Astrocyte (in vitro differentiated cells and primary cell): ENCODE measurements around the gene AZU1. TPM values are rescaled to one million over a fixed set of nuclear protein-coding genes. Genes with fewer than 3 reads are reported as not detected.

Experiments used
- DNase-seq: peaks from one replicate; pipeline ENCODE4 v3.0.0-alpha.2; 2010; ENCODE audit warnings: low read depth
- FAIRE-seq: peaks from 2 replicates; lab custom pipeline; 2011; peaks lifted over from hg19 to GRCh38; lab: Jason Lieb, UNC
- H2AFZ ChIP-seq: 2 replicates; pipeline ENCODE4 v1.6.0; 2012; ENCODE audit warnings: low read depth, low read length, inconsistent platforms
- H3K27ac ChIP-seq: 2 replicates; pipeline ENCODE4 v1.5.1; 2011; ENCODE audit warnings: low read depth, low read length, inconsistent platforms
- H3K27me3 ChIP-seq: 2 replicates; pipeline ENCODE4 v1.6.0; 2011; ENCODE audit warnings: low read length, inconsistent platforms; ENCODE audit not compliant: insufficient read depth
- H3K36me3 ChIP-seq: 2 replicates; pipeline ENCODE4 v1.5.1; 2011; ENCODE audit warnings: low read length, inconsistent platforms; ENCODE audit not compliant: insufficient read depth
- H3K4me1 ChIP-seq: 2 replicates; pipeline ENCODE4 v1.5.1; 2011; ENCODE audit warnings: low read length, inconsistent platforms; ENCODE audit not compliant: insufficient read depth
- H3K4me2 ChIP-seq: 2 replicates; pipeline ENCODE4 v1.6.0; 2012; ENCODE audit warnings: low read length, inconsistent platforms
- H3K4me3 ChIP-seq: 2 replicates; pipeline ENCODE4 v1.5.1; 2011; ENCODE audit warnings: low read depth, mild to moderate bottlenecking, low read length, inconsistent platforms; ENCODE audit not compliant: insufficient read depth
- H3K79me2 ChIP-seq: 2 replicates; pipeline ENCODE4 v1.6.0; 2012; ENCODE audit warnings: mild to moderate bottlenecking, low read length, inconsistent platforms; ENCODE audit not compliant: insufficient read depth
- H3K9ac ChIP-seq: 2 replicates; pipeline ENCODE4 v1.6.0; 2012; ENCODE audit warnings: mild to moderate bottlenecking, low read length, inconsistent platforms
- H3K9me3 ChIP-seq: 2 replicates; pipeline ENCODE4 v1.5.1; 2012; ENCODE audit warnings: low read depth, mild to moderate bottlenecking, low read length, inconsistent platforms; ENCODE audit not compliant: insufficient read depth
- H4K20me1 ChIP-seq: 2 replicates; pipeline ENCODE4 v1.6.0; 2012; ENCODE audit warnings: low read length, inconsistent platforms; ENCODE audit not compliant: insufficient read depth
- H3K27ac Mint-ChIP-seq: one replicate; pipeline ENCODE4 v1.8.0; 2021; ENCODE audit warnings: mild to moderate bottlenecking, mixed read lengths; ENCODE audit not compliant: unreplicated experiment
- H3K27me3 Mint-ChIP-seq: one replicate; pipeline ENCODE4 v1.8.0; 2021; ENCODE audit warnings: low read depth, mixed read lengths; ENCODE audit not compliant: unreplicated experiment
- H3K36me3 Mint-ChIP-seq: one replicate; pipeline ENCODE4 v1.8.0; 2021; ENCODE audit warnings: low read depth, mixed read lengths; ENCODE audit not compliant: unreplicated experiment
- H3K4me1 Mint-ChIP-seq: one replicate; pipeline ENCODE4 v1.8.0; 2021; ENCODE audit warnings: low read depth, mixed read lengths; ENCODE audit not compliant: unreplicated experiment
- H3K4me3 Mint-ChIP-seq: one replicate; pipeline ENCODE4 v1.8.0; 2021; ENCODE audit warnings: mild to moderate bottlenecking, moderate library complexity, mixed read lengths; ENCODE audit not compliant: unreplicated experiment
- H3K9me3 Mint-ChIP-seq: one replicate; pipeline ENCODE4 v1.8.0; 2021; ENCODE audit warnings: mild to moderate bottlenecking, mixed read lengths; ENCODE audit not compliant: unreplicated experiment
- CTCF ChIP-seq: IDR thresholded peaks from 2 replicates; pipeline ENCODE4 v1.5.1; 2011; ENCODE audit warnings: low read depth, mild to moderate bottlenecking, inconsistent platforms, low read length, moderate library complexity; ENCODE audit not compliant: insufficient read depth
- EZH2 ChIP-seq: IDR thresholded peaks from 2 replicates; pipeline ENCODE4 v1.6.1; 2012; ENCODE audit warnings: mild to moderate bottlenecking, low read length, inconsistent platforms; ENCODE audit not compliant: insufficient read depth
- total RNA-seq: library from RNA; stranded (reverse); gene quantifications from 2 replicates; pipeline ENCODE4 v1.2.1, GENCODE V29; 2021

AZU1 gene
- total RNA-seq, 1 donor from 2014 or later = 1.00 TPM

GRCh38 chr19:799076-799881 lies 28.4 kb upstream of the AZU1 start:
- Mint-ChIP-seq H3K4me1 (peaks cover 23% of the 10 kb centered on the region), H3K27me3 (no peaks in the 10 kb centered on the region), H3K27ac (peak overlapping the region; percentile 81), H3K9me3 (no peaks in the 10 kb centered on the region), H3K36me3 (peaks cover 7% of the 10 kb centered on the region), H3K4me3 (peak overlapping the region; percentile 93)
- H3K9me3 ChIP-seq = no peaks in the 10 kb centered on the region
- FAIRE-seq (no peak), DNase-seq (peak; percentile 51)
- peaks cover 37% of the 10 kb centered on the region for H3K4me1 ChIP-seq
- peaks cover 65% of the 10 kb centered on the region for H3K79me2 ChIP-seq
- peaks cover 64% of the 10 kb centered on the region for H4K20me1 ChIP-seq
- H3K27ac ChIP-seq = peak overlapping the region; percentile 70
- no peaks in the 10 kb centered on the region for H3K27me3 ChIP-seq
- H2AFZ ChIP-seq = no peak overlapping the region
- peaks cover 19% of the 10 kb centered on the region for H3K36me3 ChIP-seq
- H3K9ac ChIP-seq = peak overlapping the region; percentile 97
- peak overlapping the region; percentile 91 for H3K4me2 ChIP-seq
- H3K4me3 ChIP-seq = peak overlapping the region; percentile 98
- TF ChIP-seq CTCF = peak; percentile 13
- TF ChIP-seq EZH2 = no peak

GRCh38 chr19:800360-801029 lies 27.1 kb upstream of the AZU1 start:
- TF ChIP-seq CTCF = no peak
- no peak for TF ChIP-seq EZH2
- peaks cover 37% of the 10 kb centered on the region for H3K4me1 ChIP-seq
- peaks cover 76% of the 10 kb centered on the region for H4K20me1 ChIP-seq
- peak overlapping the region; percentile 97 for H3K9ac ChIP-seq
- H3K9me3 ChIP-seq = no peaks in the 10 kb centered on the region
- H3K4me3 ChIP-seq = peak overlapping the region; percentile 57
- Mint-ChIP-seq H3K27me3 (no peaks in the 10 kb centered on the region), H3K36me3 (peaks cover 9% of the 10 kb centered on the region), H3K4me3 (peak overlapping the region; percentile 93), H3K9me3 (no peaks in the 10 kb centered on the region), H3K4me1 (peaks cover 23% of the 10 kb centered on the region), H3K27ac (peak overlapping the region; percentile 88)
- peaks cover 77% of the 10 kb centered on the region for H3K79me2 ChIP-seq
- H3K27ac ChIP-seq = no peak overlapping the region
- DNase-seq = peak; percentile 49
- H3K27me3 ChIP-seq = no peaks in the 10 kb centered on the region
- H3K4me2 ChIP-seq = peak overlapping the region; percentile 91
- H2AFZ ChIP-seq = no peak overlapping the region
- peaks cover 22% of the 10 kb centered on the region for H3K36me3 ChIP-seq
- FAIRE-seq = no peak
